Mammary epithelial cell (primary cell): ENCODE results near the gene TNRC18.

Source experiments
- CTCF ChIP-seq, 2 donors: IDR thresholded peaks in 1 of 2; conservative IDR thresholded peaks in 1 of 2; 2 replicates each; pipeline ENCODE4 v1.5.1; 2011 to 2012; ENCODE audit warnings: inconsistent platforms in 2 of 2, low read length in 2 of 2, mild to moderate bottlenecking in 2 of 2, control low read depth in 1 of 2, low read depth in 1 of 2; ENCODE audit not compliant: insufficient read depth in 1 of 2; ENCODE audit errors: extremely low read depth in 1 of 2
- EZH2 ChIP-seq: IDR thresholded peaks from 2 replicates; pipeline ENCODE4 v1.6.1; 2012; ENCODE audit warnings: low read length, inconsistent platforms, borderline replicate concordance

DNA sequence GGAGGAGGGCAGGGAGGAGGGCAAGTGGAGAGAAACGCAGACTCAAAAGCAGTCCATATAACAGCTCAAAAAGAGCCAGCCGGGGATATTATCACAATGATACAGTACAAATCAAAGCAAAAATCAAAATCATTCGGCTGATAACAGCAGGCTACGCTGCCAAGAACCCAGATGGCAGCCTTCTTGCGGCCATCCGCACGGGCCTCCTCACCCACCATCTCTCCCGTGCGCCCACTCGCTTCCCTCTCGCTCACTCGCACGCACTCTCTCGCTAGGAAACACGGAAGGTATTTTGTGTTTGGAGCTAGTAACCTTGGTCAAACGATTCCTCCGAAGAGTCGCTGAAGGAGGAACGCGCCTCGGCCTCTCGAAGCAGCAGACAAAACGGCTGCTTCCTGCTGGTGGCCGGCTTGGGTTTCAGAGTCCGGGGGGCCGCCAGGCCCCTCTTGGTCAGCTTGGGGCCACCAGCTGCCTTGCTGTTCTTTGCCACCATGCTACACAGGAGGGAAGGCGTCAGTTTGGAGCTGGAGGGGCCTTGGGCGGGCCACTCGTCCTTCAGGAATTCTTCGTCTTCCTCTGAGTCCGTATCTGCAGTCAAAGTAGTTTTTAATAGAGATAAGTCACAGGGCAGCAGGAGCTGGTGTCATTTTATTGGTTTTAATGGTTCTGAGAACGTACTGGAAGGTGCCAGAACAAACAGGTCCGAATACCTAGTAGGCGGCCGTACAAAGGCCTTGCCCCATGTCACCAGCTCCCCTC lies 71.9 kb downstream of the TNRC18 start:
- TF ChIP-seq CTCF (conservative IDR thresholded peaks at IDR 0.05 in 1 of 2, IDR thresholded peaks at IDR 0.05 in 1 of 2; ENCODE audit: extremely low read depth in 1 of 2, insufficient read depth in 1 of 2, low read depth in 1 of 2, low read length in 2 of 2) (no peak), EZH2 (no peak)
